ENCODE data around the gene C12orf76. TPM values are rescaled to one million over a fixed set of nuclear protein-coding genes. Genes with fewer than 3 reads are reported as not detected.
A peak's percentile ranks its signal among the peaks of the same experiment; 100 is the strongest.
"Not testable (repeated sequence)": the region's sequence is repeated elsewhere in the genome, so short reads cannot be mapped to it uniquely, and the experiment has no call there.

C12orf76 gene
- total RNA-seq, 6 experiments from 2014 or later, result 3.0 to 10.1 (median 6.4) TPM

- Histone ChIP-seq H3K4me1 (no peaks in the 10 kb centered on the region), H3K4me3 (no peak overlapping the region), H3K36me3 (no peaks in the 10 kb centered on the region), H3K27me3 (no peaks in the 10 kb centered on the region), H3K9me3 (no peaks in the 10 kb centered on the region), H3K27ac (no peak overlapping the region)
- TF ChIP-seq, protein P1, sequence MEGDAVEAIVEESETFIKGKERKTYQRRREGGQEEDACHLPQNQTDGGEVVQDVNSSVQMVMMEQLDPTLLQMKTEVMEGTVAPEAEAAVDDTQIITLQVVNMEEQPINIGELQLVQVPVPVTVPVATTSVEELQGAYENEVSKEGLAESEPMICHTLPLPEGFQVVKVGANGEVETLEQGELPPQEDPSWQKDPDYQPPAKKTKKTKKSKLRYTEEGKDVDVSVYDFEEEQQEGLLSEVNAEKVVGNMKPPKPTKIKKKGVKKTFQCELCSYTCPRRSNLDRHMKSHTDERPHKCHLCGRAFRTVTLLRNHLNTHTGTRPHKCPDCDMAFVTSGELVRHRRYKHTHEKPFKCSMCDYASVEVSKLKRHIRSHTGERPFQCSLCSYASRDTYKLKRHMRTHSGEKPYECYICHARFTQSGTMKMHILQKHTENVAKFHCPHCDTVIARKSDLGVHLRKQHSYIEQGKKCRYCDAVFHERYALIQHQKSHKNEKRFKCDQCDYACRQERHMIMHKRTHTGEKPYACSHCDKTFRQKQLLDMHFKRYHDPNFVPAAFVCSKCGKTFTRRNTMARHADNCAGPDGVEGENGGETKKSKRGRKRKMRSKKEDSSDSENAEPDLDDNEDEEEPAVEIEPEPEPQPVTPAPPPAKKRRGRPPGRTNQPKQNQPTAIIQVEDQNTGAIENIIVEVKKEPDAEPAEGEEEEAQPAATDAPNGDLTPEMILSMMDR (IDR thresholded peaks at IDR 0.05), result no peak
- TF ChIP-seq POLR2A (IDR thresholded peaks at IDR 0.05), result no peak
- WGBS (ENCODE audit: insufficient coverage, low coverage, low lambda C conversion rate, missing lambda C conversion rate), result 83% methylated on average over 2 of the region's 2 CpGs
- intact Hi-C loops (cut with DNase I), result no loop called here
- DNase-seq (no peak), ATAC-seq (peak in 3 of 4 donors; percentile 12 to 42 (median 19))
These were observed 17.2 kb upstream of the C12orf76 start for GRCh38 chr12:110065540-110065939.

- intact Hi-C loops (cut with DNase I), result no loop called here
- no peaks in the 10 kb centered on the region for H3K36me3 ChIP-seq
- H3K27ac ChIP-seq, result no peak overlapping the region
- no peak overlapping the region for H3K4me3 ChIP-seq
- WGBS (ENCODE audit: insufficient coverage, low coverage, low lambda C conversion rate, missing lambda C conversion rate), result 86% methylated on average over 2 of the region's 2 CpGs
- ATAC-seq (no peak), DNase-seq (no peak)
- H3K27me3 ChIP-seq, result no peaks in the 10 kb centered on the region
- TF ChIP-seq, protein P1 (IDR thresholded peaks at IDR 0.05), result no peak
- TF ChIP-seq POLR2A (IDR thresholded peaks at IDR 0.05), result no peak
- no peaks in the 10 kb centered on the region for H3K9me3 ChIP-seq
- H3K4me1 ChIP-seq, result no peaks in the 10 kb centered on the region
These were observed 13.9 kb upstream of the C12orf76 start for GRCh38 chr12:110062241-110062640.

GRCh38 chr12:110059651-110060000, 11.3 kb upstream of the C12orf76 start:
- H3K27ac ChIP-seq, result no peak overlapping the region
- intact Hi-C loops (cut with DNase I), result no loop called here
- WGBS (ENCODE audit: insufficient coverage, low coverage, low lambda C conversion rate, missing lambda C conversion rate), result 79% methylated on average over 2 of the region's 2 CpGs
- H3K9me3 ChIP-seq, result no peaks in the 10 kb centered on the region
- no peak for ATAC-seq
- no peaks in the 10 kb centered on the region for H3K36me3 ChIP-seq
- DNase-seq, result no peak
- no peak overlapping the region for H3K4me3 ChIP-seq
- no peaks in the 10 kb centered on the region for H3K4me1 ChIP-seq
- TF ChIP-seq, protein P1 (IDR thresholded peaks at IDR 0.05), result no peak
- no peak for TF ChIP-seq POLR2A (IDR thresholded peaks at IDR 0.05)
- H3K27me3 ChIP-seq, result no peaks in the 10 kb centered on the region

DNA sequence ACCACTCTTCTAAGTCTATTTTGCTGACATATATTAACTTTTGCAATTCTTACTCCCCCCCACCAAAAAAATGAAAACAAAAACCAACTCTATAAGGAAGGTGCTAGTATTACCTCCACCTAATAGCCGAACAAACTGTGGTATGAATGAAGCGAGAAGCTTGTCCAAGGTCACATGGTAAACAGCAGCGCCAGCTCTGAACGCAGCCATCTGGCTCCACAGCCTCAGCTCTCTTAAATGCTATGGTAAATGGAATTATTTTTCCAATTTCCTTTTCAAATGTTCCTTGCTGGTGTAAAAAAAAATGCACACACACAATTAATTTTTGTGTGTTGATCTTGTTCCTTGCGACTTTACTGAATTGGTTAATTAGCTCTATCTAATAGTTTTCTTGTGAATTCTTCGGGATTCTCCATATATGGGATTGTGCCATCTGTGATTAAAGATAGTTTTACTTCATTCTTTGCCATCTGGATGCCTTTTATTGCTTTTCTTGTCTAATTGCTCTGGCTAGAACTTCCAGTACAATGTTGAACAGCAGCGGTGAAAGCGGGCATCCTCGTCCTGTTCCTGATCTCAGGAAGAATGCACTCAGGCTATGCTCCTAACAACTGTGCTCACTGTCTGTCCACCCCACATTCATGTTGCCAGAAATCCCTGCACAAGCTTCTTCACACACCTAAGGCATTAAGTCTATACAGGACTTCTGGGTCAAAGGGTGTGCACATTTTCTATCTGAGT, 10.7 kb upstream of the C12orf76 start:
- ATAC-seq (no peak), DNase-seq (no peak)
- intact Hi-C loops (cut with DNase I), result no loop called here
- Histone ChIP-seq H3K9me3 (no peaks in the 10 kb centered on the region), H3K27ac (no peak overlapping the region), H3K4me3 (no peak overlapping the region), H3K36me3 (no peaks in the 10 kb centered on the region), H3K27me3 (no peaks in the 10 kb centered on the region), H3K4me1 (no peaks in the 10 kb centered on the region)
- TF ChIP-seq, protein P1 (IDR thresholded peaks at IDR 0.05), result no peak
- no peak for TF ChIP-seq POLR2A (IDR thresholded peaks at IDR 0.05)
- WGBS (ENCODE audit: insufficient coverage, low coverage, low lambda C conversion rate, missing lambda C conversion rate), result 93% methylated on average over 9 of the region's 9 CpGs

DNA sequence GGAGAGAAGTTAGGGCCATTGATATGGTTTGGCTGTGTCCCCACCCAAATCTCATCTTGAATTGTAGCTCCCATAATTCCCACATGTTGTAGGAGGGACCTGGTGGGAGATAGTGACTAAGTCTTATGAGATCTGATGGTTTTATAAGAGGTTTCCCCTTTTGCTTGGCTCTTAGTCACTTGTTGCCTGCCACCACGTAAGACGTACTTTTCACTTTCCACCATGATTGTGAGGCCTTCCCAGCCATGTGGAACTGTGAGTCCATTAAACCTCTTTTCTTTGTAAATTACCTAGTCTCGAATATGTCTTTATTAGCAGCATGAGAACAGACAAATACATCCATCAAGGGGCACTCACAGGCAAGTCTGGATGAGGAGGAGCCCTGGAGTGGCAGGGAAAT, 8.3 kb upstream of the C12orf76 start:
- H3K27ac ChIP-seq; H3K4me3 ChIP-seq; intact Hi-C loops (cut with DNase I); H3K27me3 ChIP-seq; H3K4me1 ChIP-seq; DNase-seq; H3K9me3 ChIP-seq; ATAC-seq; H3K36me3 ChIP-seq: not testable (repeated sequence)
- WGBS (ENCODE audit: insufficient coverage, low coverage, low lambda C conversion rate, missing lambda C conversion rate), result 75% methylated on average over 3 of the region's 3 CpGs

- H3K36me3 ChIP-seq; ATAC-seq; intact Hi-C loops (cut with DNase I); H3K27me3 ChIP-seq; DNase-seq; H3K27ac ChIP-seq; H3K9me3 ChIP-seq; H3K4me1 ChIP-seq; H3K4me3 ChIP-seq: not testable (repeated sequence)
- WGBS (ENCODE audit: insufficient coverage, low coverage, low lambda C conversion rate, missing lambda C conversion rate), result 47% methylated on average over 9 of the region's 11 CpGs
These were observed 7.3 kb upstream of the C12orf76 start for GRCh38 chr12:110055375-110056352.

Measured in right lobe of liver (tissue), 6 donors.